ENCODE results near the gene ATXN1. TPM values are rescaled to one million over a fixed set of nuclear protein-coding genes. Genes with fewer than 3 reads are reported as not detected.

The ATXN1 gene
- total and polyA plus RNA-seq, 2 experiments from 2014 or later = 4.8 to 9.1 TPM

DNA sequence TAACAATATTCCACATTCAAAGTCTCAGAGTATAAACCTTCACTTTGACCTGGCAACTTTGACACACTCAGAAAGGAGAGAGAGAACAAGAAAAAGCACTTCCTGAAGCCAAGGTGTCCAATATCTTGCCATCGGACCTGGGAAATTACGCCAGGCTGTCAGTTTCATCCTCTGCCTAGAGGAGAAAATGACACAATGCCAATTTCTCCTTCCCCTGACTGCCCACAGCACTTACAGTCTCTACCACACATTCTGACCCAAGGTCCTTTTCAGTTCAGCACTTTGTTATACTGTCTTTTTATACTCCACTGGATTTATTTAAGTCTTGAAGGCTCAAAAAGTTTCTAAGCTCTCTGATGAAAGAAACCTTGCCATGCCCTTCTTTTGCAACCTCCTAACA, 272.4 kb downstream of the ATXN1 start (continued):
- TF ChIP-seq, protein P1, sequence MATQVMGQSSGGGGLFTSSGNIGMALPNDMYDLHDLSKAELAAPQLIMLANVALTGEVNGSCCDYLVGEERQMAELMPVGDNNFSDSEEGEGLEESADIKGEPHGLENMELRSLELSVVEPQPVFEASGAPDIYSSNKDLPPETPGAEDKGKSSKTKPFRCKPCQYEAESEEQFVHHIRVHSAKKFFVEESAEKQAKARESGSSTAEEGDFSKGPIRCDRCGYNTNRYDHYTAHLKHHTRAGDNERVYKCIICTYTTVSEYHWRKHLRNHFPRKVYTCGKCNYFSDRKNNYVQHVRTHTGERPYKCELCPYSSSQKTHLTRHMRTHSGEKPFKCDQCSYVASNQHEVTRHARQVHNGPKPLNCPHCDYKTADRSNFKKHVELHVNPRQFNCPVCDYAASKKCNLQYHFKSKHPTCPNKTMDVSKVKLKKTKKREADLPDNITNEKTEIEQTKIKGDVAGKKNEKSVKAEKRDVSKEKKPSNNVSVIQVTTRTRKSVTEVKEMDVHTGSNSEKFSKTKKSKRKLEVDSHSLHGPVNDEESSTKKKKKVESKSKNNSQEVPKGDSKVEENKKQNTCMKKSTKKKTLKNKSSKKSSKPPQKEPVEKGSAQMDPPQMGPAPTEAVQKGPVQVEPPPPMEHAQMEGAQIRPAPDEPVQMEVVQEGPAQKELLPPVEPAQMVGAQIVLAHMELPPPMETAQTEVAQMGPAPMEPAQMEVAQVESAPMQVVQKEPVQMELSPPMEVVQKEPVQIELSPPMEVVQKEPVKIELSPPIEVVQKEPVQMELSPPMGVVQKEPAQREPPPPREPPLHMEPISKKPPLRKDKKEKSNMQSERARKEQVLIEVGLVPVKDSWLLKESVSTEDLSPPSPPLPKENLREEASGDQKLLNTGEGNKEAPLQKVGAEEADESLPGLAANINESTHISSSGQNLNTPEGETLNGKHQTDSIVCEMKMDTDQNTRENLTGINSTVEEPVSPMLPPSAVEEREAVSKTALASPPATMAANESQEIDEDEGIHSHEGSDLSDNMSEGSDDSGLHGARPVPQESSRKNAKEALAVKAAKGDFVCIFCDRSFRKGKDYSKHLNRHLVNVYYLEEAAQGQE (IDR thresholded peaks at IDR 0.05; ENCODE audit: unreplicated experiment) = no peak

DNA sequence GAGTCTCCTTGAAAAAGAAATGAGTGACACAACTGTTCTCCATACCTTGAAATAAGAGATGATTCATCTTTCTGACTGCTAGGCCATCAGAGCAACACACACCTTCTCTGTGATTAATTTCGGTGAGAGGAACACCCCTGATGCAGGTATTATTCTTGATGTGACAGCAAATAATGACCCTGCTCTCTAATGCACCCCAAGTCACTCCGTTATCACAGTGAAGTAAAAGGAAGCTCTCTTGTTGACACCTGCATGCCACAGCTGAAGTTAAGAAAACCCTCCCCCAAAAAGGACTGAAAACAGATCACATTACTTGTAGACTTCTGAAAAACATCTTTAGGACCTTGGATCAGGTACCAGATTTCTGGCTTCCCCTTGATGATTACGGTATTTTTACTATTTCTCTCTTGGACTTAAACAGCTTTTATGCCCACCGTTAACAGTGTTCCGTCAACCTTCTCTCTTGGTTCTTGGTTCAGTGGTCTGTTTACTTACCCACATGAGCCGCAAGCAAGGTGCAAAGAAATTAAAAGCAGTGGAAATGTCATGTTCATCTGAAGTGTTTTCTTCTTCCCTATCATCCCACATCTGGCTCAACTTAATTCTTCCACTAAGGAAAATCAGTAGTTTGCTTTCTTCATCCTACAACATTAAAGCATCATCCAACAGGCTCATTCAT, 273.1 kb downstream of the ATXN1 start:
- no peak overlapping the region for H2AFZ ChIP-seq
- TF ChIP-seq CREB1 (CRISPR knock-in tag; IDR thresholded peaks at IDR 0.05; ENCODE audit: low read depth) (no peak), STAT1 (IDR thresholded peaks at IDR 0.05; ENCODE audit: unreplicated experiment) (no peak), ZNF331 (CRISPR knock-in tag; IDR thresholded peaks at IDR 0.05; ENCODE audit: low read depth) (no peak), NANOG (IDR thresholded peaks at IDR 0.05; ENCODE audit: borderline replicate concordance) (no peak)
- TF ChIP-seq, protein P2, sequence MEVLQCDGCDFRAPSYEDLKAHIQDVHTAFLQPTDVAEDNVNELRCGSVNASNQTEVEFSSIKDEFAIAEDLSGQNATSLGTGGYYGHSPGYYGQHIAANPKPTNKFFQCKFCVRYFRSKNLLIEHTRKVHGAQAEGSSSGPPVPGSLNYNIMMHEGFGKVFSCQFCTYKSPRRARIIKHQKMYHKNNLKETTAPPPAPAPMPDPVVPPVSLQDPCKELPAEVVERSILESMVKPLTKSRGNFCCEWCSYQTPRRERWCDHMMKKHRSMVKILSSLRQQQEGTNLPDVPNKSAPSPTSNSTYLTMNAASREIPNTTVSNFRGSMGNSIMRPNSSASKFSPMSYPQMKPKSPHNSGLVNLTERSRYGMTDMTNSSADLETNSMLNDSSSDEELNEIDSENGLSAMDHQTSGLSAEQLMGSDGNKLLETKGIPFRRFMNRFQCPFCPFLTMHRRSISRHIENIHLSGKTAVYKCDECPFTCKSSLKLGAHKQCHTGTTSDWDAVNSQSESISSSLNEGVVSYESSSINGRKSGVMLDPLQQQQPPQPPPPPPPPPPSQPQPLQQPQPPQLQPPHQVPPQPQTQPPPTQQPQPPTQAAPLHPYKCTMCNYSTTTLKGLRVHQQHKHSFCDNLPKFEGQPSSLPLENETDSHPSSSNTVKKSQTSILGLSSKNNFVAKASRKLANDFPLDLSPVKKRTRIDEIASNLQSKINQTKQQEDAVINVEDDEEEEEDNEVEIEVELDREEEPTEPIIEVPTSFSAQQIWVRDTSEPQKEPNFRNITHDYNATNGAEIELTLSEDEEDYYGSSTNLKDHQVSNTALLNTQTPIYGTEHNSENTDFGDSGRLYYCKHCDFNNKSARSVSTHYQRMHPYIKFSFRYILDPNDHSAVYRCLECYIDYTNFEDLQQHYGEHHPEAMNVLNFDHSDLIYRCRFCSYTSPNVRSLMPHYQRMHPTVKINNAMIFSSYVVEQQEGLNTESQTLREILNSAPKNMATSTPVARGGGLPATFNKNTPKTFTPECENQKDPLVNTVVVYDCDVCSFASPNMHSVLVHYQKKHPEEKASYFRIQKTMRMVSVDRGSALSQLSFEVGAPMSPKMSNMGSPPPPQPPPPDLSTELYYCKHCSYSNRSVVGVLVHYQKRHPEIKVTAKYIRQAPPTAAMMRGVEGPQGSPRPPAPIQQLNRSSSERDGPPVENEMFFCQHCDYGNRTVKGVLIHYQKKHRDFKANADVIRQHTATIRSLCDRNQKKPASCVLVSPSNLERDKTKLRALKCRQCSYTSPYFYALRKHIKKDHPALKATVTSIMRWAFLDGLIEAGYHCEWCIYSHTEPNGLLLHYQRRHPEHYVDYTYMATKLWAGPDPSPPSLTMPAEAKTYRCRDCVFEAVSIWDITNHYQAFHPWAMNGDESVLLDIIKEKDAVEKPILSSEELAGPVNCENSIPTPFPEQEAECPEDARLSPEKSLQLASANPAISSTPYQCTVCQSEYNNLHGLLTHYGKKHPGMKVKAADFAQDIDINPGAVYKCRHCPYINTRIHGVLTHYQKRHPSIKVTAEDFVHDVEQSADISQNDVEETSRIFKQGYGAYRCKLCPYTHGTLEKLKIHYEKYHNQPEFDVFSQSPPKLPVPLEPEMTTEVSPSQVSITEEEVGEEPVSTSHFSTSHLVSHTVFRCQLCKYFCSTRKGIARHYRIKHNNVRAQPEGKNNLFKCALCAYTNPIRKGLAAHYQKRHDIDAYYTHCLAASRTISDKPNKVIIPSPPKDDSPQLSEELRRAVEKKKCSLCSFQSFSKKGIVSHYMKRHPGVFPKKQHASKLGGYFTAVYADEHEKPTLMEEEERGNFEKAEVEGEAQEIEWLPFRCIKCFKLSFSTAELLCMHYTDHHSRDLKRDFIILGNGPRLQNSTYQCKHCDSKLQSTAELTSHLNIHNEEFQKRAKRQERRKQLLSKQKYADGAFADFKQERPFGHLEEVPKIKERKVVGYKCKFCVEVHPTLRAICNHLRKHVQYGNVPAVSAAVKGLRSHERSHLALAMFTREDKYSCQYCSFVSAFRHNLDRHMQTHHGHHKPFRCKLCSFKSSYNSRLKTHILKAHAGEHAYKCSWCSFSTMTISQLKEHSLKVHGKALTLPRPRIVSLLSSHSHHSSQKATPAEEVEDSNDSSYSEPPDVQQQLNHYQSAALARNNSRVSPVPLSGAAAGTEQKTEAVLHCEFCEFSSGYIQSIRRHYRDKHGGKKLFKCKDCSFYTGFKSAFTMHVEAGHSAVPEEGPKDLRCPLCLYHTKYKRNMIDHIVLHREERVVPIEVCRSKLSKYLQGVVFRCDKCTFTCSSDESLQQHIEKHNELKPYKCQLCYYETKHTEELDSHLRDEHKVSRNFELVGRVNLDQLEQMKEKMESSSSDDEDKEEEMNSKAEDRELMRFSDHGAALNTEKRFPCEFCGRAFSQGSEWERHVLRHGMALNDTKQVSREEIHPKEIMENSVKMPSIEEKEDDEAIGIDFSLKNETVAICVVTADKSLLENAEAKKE (CRISPR knock-in tag; IDR thresholded peaks at IDR 0.05) = no peak
- H3K36me3 ChIP-seq (ENCODE audit: insufficient read depth) = no peaks in the 10 kb centered on the region
- H4K20me1 ChIP-seq (replicated peaks; ENCODE audit: insufficient read depth) = no peaks in the 10 kb centered on the region
- no peaks in the 10 kb centered on the region for H3F3A ChIP-seq (replicated peaks; ENCODE audit: low read depth)
- no peak for ATAC-seq
- H3K4me3 ChIP-seq = no peak overlapping the region
- H3K27ac Mint-ChIP-seq = no peak overlapping the region
- no peak overlapping the region for H3K4me2 ChIP-seq
- H3K27me3 Mint-ChIP-seq (ENCODE audit: insufficient read depth, low read depth, poor library complexity) = no peaks in the 10 kb centered on the region
- peaks cover 4% of the 10 kb centered on the region; the same call in 1 of the 3 replicates for H3K9me3 Mint-ChIP-seq
- DNase-seq (ENCODE audit: low spot score) = peak; percentile 6
- H3K9me2 ChIP-seq (ENCODE audit: insufficient read depth) = no peaks in the 10 kb centered on the region
- H3K27me3 ChIP-seq (ENCODE audit: insufficient read depth) = no peaks in the 10 kb centered on the region
- H3K4me3 Mint-ChIP-seq = no peak overlapping the region
- no peak overlapping the region for H3K27ac ChIP-seq (ENCODE audit: low read depth)
- no peaks in the 10 kb centered on the region; the same call in 2 of the 3 replicates for H3K36me3 Mint-ChIP-seq (ENCODE audit: low read depth)
- peaks cover 18% of the 10 kb centered on the region; the same call in 2 of the 3 replicates for H3K4me1 Mint-ChIP-seq
- H3K79me2 ChIP-seq (replicated peaks; ENCODE audit: insufficient read depth) = no peaks in the 10 kb centered on the region
- peaks cover 13% of the 10 kb centered on the region for H3K4me1 ChIP-seq (ENCODE audit: insufficient read depth)

Data from GM23338 (cell line).